ENCODE data around the gene NEFH. TPM values are rescaled to one million over a fixed set of nuclear protein-coding genes. Genes with fewer than 3 reads are reported as not detected.

The NEFH gene
- total and polyA plus RNA-seq, 2 donors (not counting 1 experiment from before 2014, with no cell fraction given): 0.04 to 0.10 TPM

DNA sequence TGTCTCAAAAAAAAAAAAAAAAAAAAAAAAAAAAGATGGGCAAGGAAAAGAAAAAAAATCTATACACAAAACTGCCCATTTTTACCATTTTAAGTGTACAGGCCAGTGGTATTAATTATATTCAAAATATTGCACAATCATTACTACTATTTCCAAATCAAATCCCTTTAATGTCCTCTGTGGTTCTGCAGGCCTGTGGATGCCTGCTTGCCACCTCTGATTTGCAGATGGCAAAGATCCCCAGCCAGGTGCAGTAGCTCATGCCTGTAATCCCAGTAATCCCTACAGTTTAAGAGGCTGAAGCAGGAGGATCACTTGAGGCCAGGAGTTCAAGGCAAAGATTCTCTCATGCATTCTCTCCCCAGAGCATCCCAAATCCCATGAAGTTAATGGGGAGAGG, 21.5 kb upstream of the NEFH start:
- Histone ChIP-seq H3K9ac (ENCODE audit: low read length) (no peak overlapping the region), H3K9me3 (ENCODE audit: control extremely low read depth in 1 of 3, control insufficient read depth in 2 of 3, insufficient read depth in 1 of 3, low read length in 2 of 3) (no peaks in the 10 kb centered on the region), H4K20me1 (ENCODE audit: control insufficient read depth, insufficient read depth, low read length, poor library complexity, severe bottlenecking) (no peaks in the 10 kb centered on the region), H3K4me1 (ENCODE audit: control insufficient read depth in 2 of 2, insufficient read depth in 2 of 2, low read length in 2 of 2) (peaks cover 0 to 3% of the 10 kb centered on the region in 2 donors), H3K79me2 (ENCODE audit: control insufficient read depth, insufficient read depth, low read length) (no peaks in the 10 kb centered on the region), H3K27ac (ENCODE audit: low read length in 2 of 2) (no peak overlapping the region), H2AFZ (ENCODE audit: insufficient read depth, low read depth, low read length, poor library complexity, severe bottlenecking) (no peak overlapping the region), H3K36me3 (replicated peaks in 1 of 2; ENCODE audit: control extremely low read depth in 1 of 2, control insufficient read depth in 1 of 2, extremely low read depth in 1 of 2, insufficient read depth in 2 of 2, low read length in 1 of 2) (no peaks in the 10 kb centered on the region), H3K4me3 (ENCODE audit: control extremely low read depth in 1 of 5, extremely low read depth in 1 of 5, insufficient read depth in 1 of 5, low read depth in 2 of 5, low read length in 4 of 5) (no peak overlapping the region), H3K27me3 (replicated peaks in 1 of 4; ENCODE audit: control extremely low read depth in 1 of 4, control insufficient read depth in 3 of 4, insufficient read depth in 4 of 4, low read length in 3 of 4) (no peaks in the 10 kb centered on the region), H3K4me2 (replicated peaks; ENCODE audit: low read depth, low read length, poor library complexity, severe bottlenecking) (no peak overlapping the region)
- no peaks in the 10 kb centered on the region for H3K27me3 Mint-ChIP-seq
- intact Hi-C loops (cut with micrococcal nuclease): no loop called here
- POLR2A ChIA-PET: no interaction called here
- CTCF ChIA-PET: no interaction called here
- no peak for ATAC-seq (ENCODE audit: low read depth)
- no peak overlapping the region for H3K27ac Mint-ChIP-seq
- DNase-seq: no peak
- H3K4me3 Mint-ChIP-seq: no peak overlapping the region
- H3K9me3 Mint-ChIP-seq (ENCODE audit: insufficient read depth): no peaks in the 10 kb centered on the region
- no peak for TF ChIP-seq EZH2 (IDR thresholded peaks at IDR 0.05; ENCODE audit: borderline replicate concordance, insufficient read depth, low read depth, low read length, poor library complexity, severe bottlenecking)
- TF ChIP-seq, protein P1, sequence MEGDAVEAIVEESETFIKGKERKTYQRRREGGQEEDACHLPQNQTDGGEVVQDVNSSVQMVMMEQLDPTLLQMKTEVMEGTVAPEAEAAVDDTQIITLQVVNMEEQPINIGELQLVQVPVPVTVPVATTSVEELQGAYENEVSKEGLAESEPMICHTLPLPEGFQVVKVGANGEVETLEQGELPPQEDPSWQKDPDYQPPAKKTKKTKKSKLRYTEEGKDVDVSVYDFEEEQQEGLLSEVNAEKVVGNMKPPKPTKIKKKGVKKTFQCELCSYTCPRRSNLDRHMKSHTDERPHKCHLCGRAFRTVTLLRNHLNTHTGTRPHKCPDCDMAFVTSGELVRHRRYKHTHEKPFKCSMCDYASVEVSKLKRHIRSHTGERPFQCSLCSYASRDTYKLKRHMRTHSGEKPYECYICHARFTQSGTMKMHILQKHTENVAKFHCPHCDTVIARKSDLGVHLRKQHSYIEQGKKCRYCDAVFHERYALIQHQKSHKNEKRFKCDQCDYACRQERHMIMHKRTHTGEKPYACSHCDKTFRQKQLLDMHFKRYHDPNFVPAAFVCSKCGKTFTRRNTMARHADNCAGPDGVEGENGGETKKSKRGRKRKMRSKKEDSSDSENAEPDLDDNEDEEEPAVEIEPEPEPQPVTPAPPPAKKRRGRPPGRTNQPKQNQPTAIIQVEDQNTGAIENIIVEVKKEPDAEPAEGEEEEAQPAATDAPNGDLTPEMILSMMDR (IDR thresholded peaks at IDR 0.05): no peak
- peaks cover 1% of the 10 kb centered on the region for H3K4me1 Mint-ChIP-seq

GRCh38 chr22:29459773-29460172, 20.2 kb upstream of the NEFH start:
- no peak overlapping the region for H3K9ac ChIP-seq (ENCODE audit: low read length)
- H3K9me3 ChIP-seq (ENCODE audit: control extremely low read depth in 1 of 3, control insufficient read depth in 2 of 3, insufficient read depth in 1 of 3, low read length in 2 of 3): no peaks in the 10 kb centered on the region
- H3K27ac ChIP-seq (ENCODE audit: low read length in 2 of 2): no peak overlapping the region
- ATAC-seq (ENCODE audit: low read depth) (no peak), DNase-seq (no peak)
- no peaks in the 10 kb centered on the region for H3K27me3 ChIP-seq (replicated peaks in 1 of 4; ENCODE audit: control extremely low read depth in 1 of 4, control insufficient read depth in 3 of 4, insufficient read depth in 4 of 4, low read length in 3 of 4)
- no peak overlapping the region for H3K4me3 ChIP-seq (ENCODE audit: control extremely low read depth in 1 of 5, extremely low read depth in 1 of 5, insufficient read depth in 1 of 5, low read depth in 2 of 5, low read length in 4 of 5)
- H3K27me3 Mint-ChIP-seq: no peaks in the 10 kb centered on the region
- ChIA-PET CTCF (no interaction called here), POLR2A (no interaction called here)
- no peak overlapping the region for H3K4me3 Mint-ChIP-seq
- WGBS (ENCODE audit: insufficient coverage): 89% methylated on average over 8 of the region's 9 CpGs
- no peak overlapping the region for H3K4me2 ChIP-seq (replicated peaks; ENCODE audit: low read depth, low read length, poor library complexity, severe bottlenecking)
- H3K9me3 Mint-ChIP-seq (ENCODE audit: insufficient read depth): no peaks in the 10 kb centered on the region
- H3K79me2 ChIP-seq (ENCODE audit: control insufficient read depth, insufficient read depth, low read length): no peaks in the 10 kb centered on the region
- no peak overlapping the region for H2AFZ ChIP-seq (ENCODE audit: insufficient read depth, low read depth, low read length, poor library complexity, severe bottlenecking)
- H3K27ac Mint-ChIP-seq: no peak overlapping the region
- intact Hi-C loops (cut with micrococcal nuclease): no loop called here
- H3K4me1 ChIP-seq (ENCODE audit: control insufficient read depth in 2 of 2, insufficient read depth in 2 of 2, low read length in 2 of 2): peaks cover 0 to 3% of the 10 kb centered on the region in 2 donors
- TF ChIP-seq EZH2 (IDR thresholded peaks at IDR 0.05; ENCODE audit: borderline replicate concordance, insufficient read depth, low read depth, low read length, poor library complexity, severe bottlenecking): no peak
- TF ChIP-seq, protein P1 (IDR thresholded peaks at IDR 0.05): no peak
- H4K20me1 ChIP-seq (ENCODE audit: control insufficient read depth, insufficient read depth, low read length, poor library complexity, severe bottlenecking): no peaks in the 10 kb centered on the region
- H3K4me1 Mint-ChIP-seq: peaks cover 1% of the 10 kb centered on the region
- no peaks in the 10 kb centered on the region for H3K36me3 ChIP-seq (replicated peaks in 1 of 2; ENCODE audit: control extremely low read depth in 1 of 2, control insufficient read depth in 1 of 2, extremely low read depth in 1 of 2, insufficient read depth in 2 of 2, low read length in 1 of 2)
